ENCODE results near the gene BOK. TPM values are rescaled to one million over a fixed set of nuclear protein-coding genes. Genes with fewer than 3 reads are reported as not detected.

BOK gene
- total RNA-seq, 1 experiment from 2014 or later: 18.6 TPM

- TF ChIP-seq CTCF (IDR thresholded peaks at IDR 0.05; ENCODE audit: insufficient read depth in 1 of 2, low read depth in 1 of 2, low read length in 1 of 2, severe bottlenecking in 1 of 2, unreplicated experiment in 1 of 2): no peak
- no peaks in the 10 kb centered on the region for H3K36me3 ChIP-seq (ENCODE audit: control insufficient read depth, insufficient read depth, low read length)
- no peaks in the 10 kb centered on the region for H3K36me3 Mint-ChIP-seq (ENCODE audit: insufficient read depth, unreplicated experiment)
- ChIA-PET CTCF (no interaction called here), POLR2A (no interaction called here)
- H3K27me3 Mint-ChIP-seq (ENCODE audit: insufficient read depth, unreplicated experiment): no peaks in the 10 kb centered on the region
- H3K4me1 ChIP-seq: peaks cover under 1% of the 10 kb centered on the region; the same call in 1 of the 2 replicates
- intact Hi-C loops (cut with micrococcal nuclease; ENCODE audit: unreplicated experiment): no loop called here
- no peaks in the 10 kb centered on the region for H3K4me1 Mint-ChIP-seq (ENCODE audit: low read depth, unreplicated experiment)
- H3K9me3 ChIP-seq: no peaks in the 10 kb centered on the region
- BruUV-seq (replicated peaks): no TSS peak
- DNase-seq: no peak
- no peak overlapping the region for H3K4me3 Mint-ChIP-seq (ENCODE audit: unreplicated experiment)
- H3K27ac Mint-ChIP-seq (ENCODE audit: unreplicated experiment): no peak overlapping the region
- H3K9me3 Mint-ChIP-seq (ENCODE audit: unreplicated experiment): no peaks in the 10 kb centered on the region
- no peak overlapping the region for H3K4me3 ChIP-seq (ENCODE audit: low read depth, low read length)
- H3K27me3 ChIP-seq (replicated peaks; ENCODE audit: control insufficient read depth, insufficient read depth, low read length): no peaks in the 10 kb centered on the region
Observed at GRCh38 chr2:241553512-241553830, 5.1 kb upstream of the BOK start.

- H3K4me1 ChIP-seq: no peaks in the 10 kb centered on the region
- DNase-seq: no peak
- intact Hi-C loops (cut with micrococcal nuclease; ENCODE audit: unreplicated experiment): no loop called here
- no peak overlapping the region for H3K4me3 Mint-ChIP-seq (ENCODE audit: unreplicated experiment)
- H3K9me3 Mint-ChIP-seq (ENCODE audit: unreplicated experiment): no peaks in the 10 kb centered on the region
- POLR2A ChIA-PET: no interaction called here
- H3K4me3 ChIP-seq (ENCODE audit: low read depth, low read length): no peak overlapping the region
- no peaks in the 10 kb centered on the region for H3K9me3 ChIP-seq
- no peak for TF ChIP-seq CTCF (IDR thresholded peaks at IDR 0.05; ENCODE audit: insufficient read depth in 1 of 2, low read depth in 1 of 2, low read length in 1 of 2, severe bottlenecking in 1 of 2, unreplicated experiment in 1 of 2)
- H3K36me3 Mint-ChIP-seq (ENCODE audit: insufficient read depth, unreplicated experiment): no peaks in the 10 kb centered on the region
- H3K4me1 Mint-ChIP-seq (ENCODE audit: low read depth, unreplicated experiment): no peaks in the 10 kb centered on the region
- no peaks in the 10 kb centered on the region for H3K27me3 Mint-ChIP-seq (ENCODE audit: insufficient read depth, unreplicated experiment)
- H3K27ac Mint-ChIP-seq (ENCODE audit: unreplicated experiment): no peak overlapping the region
- CTCF ChIA-PET: no interaction called here
- H3K36me3 ChIP-seq (ENCODE audit: control insufficient read depth, insufficient read depth, low read length): no peaks in the 10 kb centered on the region
- BruUV-seq (replicated peaks): no TSS peak
- no peaks in the 10 kb centered on the region for H3K27me3 ChIP-seq (replicated peaks; ENCODE audit: control insufficient read depth, insufficient read depth, low read length)
Observed at GRCh38 chr2:241553981-241554380, 4.6 kb upstream of the BOK start.

GRCh38 chr2:241554610-241555322 lies 3.8 kb upstream of the BOK start:
- Mint-ChIP-seq H3K4me1 (ENCODE audit: low read depth, unreplicated experiment) (no peaks in the 10 kb centered on the region), H3K4me3 (ENCODE audit: unreplicated experiment) (no peak overlapping the region), H3K27ac (ENCODE audit: unreplicated experiment) (no peak overlapping the region), H3K36me3 (ENCODE audit: insufficient read depth, unreplicated experiment) (no peaks in the 10 kb centered on the region), H3K9me3 (ENCODE audit: unreplicated experiment) (no peaks in the 10 kb centered on the region), H3K27me3 (ENCODE audit: insufficient read depth, unreplicated experiment) (no peaks in the 10 kb centered on the region)
- no peaks in the 10 kb centered on the region for H3K36me3 ChIP-seq (ENCODE audit: control insufficient read depth, insufficient read depth, low read length)
- no peaks in the 10 kb centered on the region for H3K27me3 ChIP-seq (replicated peaks; ENCODE audit: control insufficient read depth, insufficient read depth, low read length)
- no peaks in the 10 kb centered on the region for H3K4me1 ChIP-seq
- no peaks in the 10 kb centered on the region for H3K9me3 ChIP-seq
- no TSS peak for BruUV-seq (replicated peaks)
- ChIA-PET POLR2A (no interaction called here), CTCF (no interaction called here)
- intact Hi-C loops (cut with micrococcal nuclease; ENCODE audit: unreplicated experiment): no loop called here
- no peak for TF ChIP-seq CTCF (IDR thresholded peaks at IDR 0.05; ENCODE audit: insufficient read depth in 1 of 2, low read depth in 1 of 2, low read length in 1 of 2, severe bottlenecking in 1 of 2, unreplicated experiment in 1 of 2)
- H3K4me3 ChIP-seq (ENCODE audit: low read depth, low read length): no peak overlapping the region
- DNase-seq: no peak
